Keratinocyte (primary cell): Measurements from ENCODE around the gene BNIP5. TPM values are rescaled to one million over a fixed set of nuclear protein-coding genes. Genes with fewer than 3 reads are reported as not detected.

ENCODE experiments used
- DNase-seq: peaks from one replicate; pipeline ENCODE4 v3.0.0-alpha.2; 2011; ENCODE audit warnings: low read depth, missing footprints, low spot score
- FAIRE-seq: peaks from 2 replicates; lab custom pipeline; 2011; peaks lifted over from hg19 to GRCh38; lab: Jason Lieb, UNC
- H2AFZ ChIP-seq: 2 replicates; pipeline ENCODE4 v1.6.0; 2012; ENCODE audit warnings: low read length, control low read depth, inconsistent platforms; ENCODE audit not compliant: control insufficient read depth
- H3K27ac ChIP-seq: 2 replicates; pipeline ENCODE4 v1.5.1; 2011; ENCODE audit warnings: low read length; ENCODE audit not compliant: control insufficient read depth, insufficient read depth
- H3K27me3 ChIP-seq: 3 replicates; pipeline ENCODE4 v1.6.0; 2011; ENCODE audit warnings: low read length; ENCODE audit not compliant: control insufficient read depth, insufficient read depth; ENCODE audit errors: extremely low read depth
- H3K36me3 ChIP-seq, 2 experiments: 2 replicates in 1 of 2; 3 replicates in 1 of 2; pipeline ENCODE4 v1.5.1; 2011; ENCODE audit warnings: low read length in 2 of 2, mild to moderate bottlenecking in 1 of 2; ENCODE audit not compliant: control insufficient read depth in 2 of 2, insufficient read depth in 2 of 2; ENCODE audit errors: extremely low read depth in 1 of 2
- H3K4me1 ChIP-seq: 3 replicates; pipeline ENCODE4 v1.5.1; 2011; ENCODE audit warnings: low read length; ENCODE audit not compliant: control insufficient read depth, insufficient read depth; ENCODE audit errors: extremely low read depth
- H3K4me2 ChIP-seq: 3 replicates; pipeline ENCODE4 v1.6.0; 2011; ENCODE audit warnings: low read depth, low read length; ENCODE audit not compliant: control insufficient read depth, insufficient read depth; ENCODE audit errors: extremely low read depth
- H3K4me3 ChIP-seq, 3 experiments: fragments of 200-600 bp in 1 of 3; sonication (generic) in 1 of 3; 2 replicates in 2 of 3; 3 replicates in 1 of 3; pipeline ENCODE4 v1.5.1; 2011 to 2016; ENCODE audit warnings: low read length in 3 of 3, mild to moderate bottlenecking in 3 of 3, control low read depth in 2 of 3, inconsistent platforms in 1 of 3, low read depth in 1 of 3, mixed read lengths in 1 of 3, mixed run types in 1 of 3, moderate library complexity in 1 of 3; ENCODE audit not compliant: control insufficient read depth in 2 of 3, insufficient read depth in 2 of 3; ENCODE audit errors: extremely low read depth in 1 of 3
- H3K79me2 ChIP-seq: 2 replicates; pipeline ENCODE4 v1.6.0; 2012; ENCODE audit warnings: low read length; ENCODE audit not compliant: control insufficient read depth, insufficient read depth
- H3K9ac ChIP-seq: 3 replicates; pipeline ENCODE4 v1.6.0; 2011; ENCODE audit warnings: low read length; ENCODE audit not compliant: control insufficient read depth, insufficient read depth; ENCODE audit errors: extremely low read depth
- H3K9me1 ChIP-seq: 3 replicates; pipeline ENCODE4 v1.6.0; 2011; ENCODE audit warnings: low read length; ENCODE audit not compliant: control insufficient read depth, insufficient read depth; ENCODE audit errors: extremely low read depth
- H3K9me3 ChIP-seq: 2 replicates; pipeline ENCODE4 v1.5.1; 2012; ENCODE audit warnings: low read depth, low read length; ENCODE audit not compliant: control insufficient read depth
- H4K20me1 ChIP-seq: 3 replicates; pipeline ENCODE4 v1.6.0; 2011; ENCODE audit warnings: low read length; ENCODE audit not compliant: control insufficient read depth, insufficient read depth; ENCODE audit errors: extremely low read depth
- CTCF ChIP-seq, 3 experiments: IDR thresholded peaks in 1 of 3; conservative IDR thresholded peaks in 1 of 3; optimal IDR thresholded peaks in 1 of 3; 2 replicates in 2 of 3; 3 replicates in 1 of 3; pipeline versions ENCODE3 to v1.5.1; 2011; ENCODE audit warnings: low read length in 3 of 3, mild to moderate bottlenecking in 3 of 3, moderate library complexity in 2 of 3, control low read depth in 1 of 3, inconsistent platforms in 1 of 3; ENCODE audit not compliant: insufficient read depth in 2 of 3; ENCODE audit errors: extremely low read depth in 1 of 3
- EZH2 ChIP-seq: IDR thresholded peaks from one replicate; pipeline ENCODE4 v1.6.1; 2012; ENCODE audit warnings: inconsistent platforms, mild to moderate bottlenecking, low read length, moderate library complexity
- dilution Hi-C: fragments of 300-500 bp; cut with MboI; formaldehyde crosslinking; loops from one replicate; pipeline ENCODE4 v1.7.0; 2020; ENCODE audit warnings: low sequenced_read_pairs; ENCODE audit not compliant: extremely low pct_ligation_motif_present
- polyA plus RNA-seq, 5 experiments: library from polyadenylated mRNA; depleted of rRNA in 3 of 5; stranded (reverse) in 3 of 5; stranded (forward) in 1 of 5; unstranded in 1 of 5; fragments of >200 nt; gene quantifications; 1 replicate in 1 of 5; 2 replicates in 3 of 5; 3 replicates in 1 of 5; pipeline versions ENCODE4 v1.2.1 to v1.2.3, GENCODE V29; 2011 to 2012; ENCODE audit warnings: missing spikeins in 2 of 5, low read depth in 1 of 5, low replicate concordance in 1 of 5

Gene BNIP5
- polyA plus RNA-seq, 1 donor (not counting 4 experiments of a cell fraction or from before 2014, with no cell fraction given), result not detected

DNA sequence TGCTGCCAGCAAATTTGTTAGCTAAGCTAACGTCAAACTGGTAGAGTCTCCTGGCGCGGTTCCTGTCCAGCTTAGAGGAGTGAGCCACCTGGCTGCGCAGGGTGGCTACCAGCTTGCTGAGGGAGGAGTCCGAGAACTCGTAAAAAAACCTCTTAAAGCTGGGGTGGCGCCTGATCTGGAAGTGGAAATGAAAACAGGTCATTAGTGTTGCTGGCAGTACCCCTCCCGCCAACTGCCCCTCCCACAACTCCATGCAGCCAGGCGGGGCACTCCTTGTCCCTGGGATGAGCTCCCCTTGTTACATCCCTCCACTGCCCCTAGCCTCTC lies 17.3 kb downstream of the BNIP5 start:
- H3K27me3 ChIP-seq, result peaks cover 10% of the 10 kb centered on the region
- no peaks in the 10 kb centered on the region for H3K79me2 ChIP-seq
- H3K27ac ChIP-seq, result no peak overlapping the region
- peak in 1 of 3 experiments; percentile 22 for TF ChIP-seq CTCF (optimal IDR thresholded peaks at IDR 0.05 in 1 of 3, IDR thresholded peaks at IDR 0.05 in 1 of 3, conservative IDR thresholded peaks at IDR 0.05 in 1 of 3; ENCODE audit: extremely low read depth in 1 of 3, insufficient read depth in 2 of 3, low read length in 3 of 3)
- no peak for TF ChIP-seq EZH2
- no peak overlapping the region for H3K4me3 ChIP-seq
- no peak overlapping the region for H3K4me2 ChIP-seq
- no peak overlapping the region for H3K9ac ChIP-seq
- no peaks in the 10 kb centered on the region for H3K36me3 ChIP-seq
- no peaks in the 10 kb centered on the region for H3K9me3 ChIP-seq
- dilution Hi-C loops, result no loop called here
- H3K4me1 ChIP-seq, result peaks cover under 1% of the 10 kb centered on the region
- DNase-seq (no peak), FAIRE-seq (no peak)
- H2AFZ ChIP-seq, result no peak overlapping the region
- H4K20me1 ChIP-seq, result no peaks in the 10 kb centered on the region
- H3K9me1 ChIP-seq, result no peaks in the 10 kb centered on the region

- dilution Hi-C loops, result no loop called here
- Histone ChIP-seq H3K79me2 (no peaks in the 10 kb centered on the region), H3K4me2 (no peak overlapping the region), H3K4me3 (no peak overlapping the region), H3K27ac (no peak overlapping the region), H3K4me1 (peaks cover 6% of the 10 kb centered on the region), H4K20me1 (no peaks in the 10 kb centered on the region), H3K9me1 (no peaks in the 10 kb centered on the region), H3K9ac (no peak overlapping the region), H3K27me3 (peaks cover 10% of the 10 kb centered on the region), H2AFZ (no peak overlapping the region), H3K36me3 (no peaks in the 10 kb centered on the region), H3K9me3 (no peaks in the 10 kb centered on the region)
- no peak for DNase-seq
- TF ChIP-seq EZH2 (no peak), CTCF (optimal IDR thresholded peaks at IDR 0.05 in 1 of 3, IDR thresholded peaks at IDR 0.05 in 1 of 3, conservative IDR thresholded peaks at IDR 0.05 in 1 of 3; ENCODE audit: extremely low read depth in 1 of 3, insufficient read depth in 2 of 3, low read length in 3 of 3) (no peak)
- FAIRE-seq, result no peak
Observed at GRCh38 chr6:36318690-36319435, 17.8 kb downstream of the BNIP5 start.
